T follicular helper cell (primary cell): ENCODE data around the gene PTPN7.
"Not testable (repeated sequence)": the region's sequence is repeated elsewhere in the genome, so short reads cannot be mapped to it uniquely, and the experiment has no call there.

Experiments
- DNase-seq: peaks from one replicate; pipeline ENCODE4 v3.0.0-alpha.2; 2020; ENCODE audit warnings: low read depth

PTPN7 gene

DNA sequence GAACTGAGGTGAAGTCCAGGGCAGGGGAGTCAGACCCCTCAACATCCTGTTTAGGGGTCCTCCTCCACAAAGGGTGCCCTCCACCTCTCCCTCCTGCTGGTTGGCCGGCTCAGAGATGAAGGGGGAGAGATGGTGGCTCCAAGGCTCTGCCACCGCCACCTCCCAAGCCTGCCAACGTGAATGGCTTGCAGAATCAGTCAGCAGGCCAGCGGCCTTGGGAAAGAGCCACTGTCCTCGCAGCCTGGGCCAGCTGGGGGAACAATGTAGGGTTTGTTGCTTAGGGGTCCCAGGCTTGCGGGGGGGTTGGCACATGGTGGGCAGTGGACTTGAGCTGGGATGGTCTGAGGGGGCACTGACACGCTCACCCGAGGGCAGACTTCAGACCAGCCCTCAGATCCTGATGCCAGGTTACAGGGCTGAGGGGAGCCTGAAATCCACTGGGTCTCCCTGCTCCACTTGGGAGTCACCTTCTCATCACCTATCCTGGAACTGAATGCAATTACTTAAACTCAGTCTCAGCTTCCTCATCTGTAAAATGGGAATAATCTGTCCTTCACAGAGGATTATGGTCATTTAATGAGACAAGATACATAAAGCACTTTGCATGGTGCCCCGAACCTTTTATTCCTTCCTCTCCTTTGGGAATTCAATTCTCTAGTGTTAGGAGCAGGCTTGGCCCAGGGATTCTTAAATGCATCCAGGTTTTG is 29.4 kb downstream of the PTPN7 start:
- no peak for DNase-seq

GRCh38 chr1:202130297-202130721 is 30.1 kb downstream of the PTPN7 start:
- no peak for DNase-seq

- DNase-seq: no peak
These were observed 30.7 kb downstream of the PTPN7 start for GRCh38 chr1:202129453-202130296.

GRCh38 chr1:202127836-202128622 is 32.4 kb downstream of the PTPN7 start:
- DNase-seq: no peak

DNA sequence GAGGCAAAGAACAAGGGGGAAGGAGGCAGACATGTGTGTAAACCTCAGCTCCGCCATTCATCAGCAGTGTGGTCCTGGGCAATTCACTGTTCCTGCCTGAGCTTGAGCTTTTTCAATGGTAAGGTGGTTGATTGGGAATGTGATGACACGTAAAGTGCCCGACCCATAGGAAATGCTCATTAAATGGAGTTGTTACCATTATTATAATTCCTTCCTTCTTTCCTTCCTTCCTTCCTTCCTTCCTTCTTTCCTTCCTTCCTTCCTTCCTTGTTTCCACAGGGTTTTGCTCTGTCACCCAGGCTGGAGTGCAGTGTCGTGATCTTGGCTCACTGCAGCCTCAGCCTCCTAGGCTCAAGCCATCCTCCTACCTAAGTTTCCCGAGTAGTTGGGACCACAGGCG is 33.3 kb downstream of the PTPN7 start:
- DNase-seq: no peak

- DNase-seq: no peak
These were observed 34.0 kb downstream of the PTPN7 start for GRCh38 chr1:202126426-202126825.

DNA sequence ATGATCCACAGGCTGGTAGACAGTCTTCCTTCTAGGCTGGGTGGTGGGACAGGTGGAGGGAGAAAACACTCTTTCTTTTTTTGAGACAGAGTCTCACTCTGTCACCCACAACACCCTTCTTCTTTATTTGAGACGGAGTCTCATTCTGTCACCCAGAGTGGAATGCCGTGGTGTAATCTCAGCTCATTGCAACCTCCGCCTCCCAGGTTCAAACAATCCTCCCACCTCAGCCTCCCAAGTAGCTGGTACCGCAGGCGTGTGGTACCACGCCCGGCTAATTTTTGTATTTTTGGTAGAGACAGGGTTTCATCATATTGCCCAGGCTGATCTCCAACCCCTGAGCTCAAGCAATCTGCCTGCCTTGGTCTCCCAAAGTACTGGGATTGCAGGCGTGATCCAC is 34.8 kb downstream of the PTPN7 start:
- DNase-seq: no peak

DNA sequence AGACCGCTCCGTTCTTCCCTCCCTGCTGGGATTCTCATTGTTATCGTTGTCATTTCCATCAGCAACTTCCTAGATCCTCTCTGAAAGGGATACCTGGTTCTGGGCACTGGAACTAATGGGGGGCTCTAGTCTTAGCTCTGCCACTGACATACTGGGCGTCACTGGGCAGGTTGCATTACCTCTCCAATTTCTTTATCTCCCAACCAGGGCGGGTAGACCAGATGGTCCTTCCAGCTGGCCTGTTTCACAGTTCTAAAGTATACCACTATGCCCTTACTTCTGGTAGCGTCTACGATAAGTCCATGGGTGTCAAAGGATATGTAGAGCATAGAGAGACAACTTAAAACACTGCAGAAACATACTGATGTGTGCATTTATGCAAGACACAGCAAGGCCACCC is 36.3 kb downstream of the PTPN7 start:
- no peak for DNase-seq

GRCh38 chr1:202123336-202123813 is 37.0 kb downstream of the PTPN7 start:
- no peak for DNase-seq

GRCh38 chr1:202122639-202123335 is 37.6 kb downstream of the PTPN7 start, which contains the start of gene GPR37L1:
GPR37L1 (plus strand) TSS chr1:202122917; CDS start chr1:202122964, 47 bp downstream.
- no peak for DNase-seq

DNA sequence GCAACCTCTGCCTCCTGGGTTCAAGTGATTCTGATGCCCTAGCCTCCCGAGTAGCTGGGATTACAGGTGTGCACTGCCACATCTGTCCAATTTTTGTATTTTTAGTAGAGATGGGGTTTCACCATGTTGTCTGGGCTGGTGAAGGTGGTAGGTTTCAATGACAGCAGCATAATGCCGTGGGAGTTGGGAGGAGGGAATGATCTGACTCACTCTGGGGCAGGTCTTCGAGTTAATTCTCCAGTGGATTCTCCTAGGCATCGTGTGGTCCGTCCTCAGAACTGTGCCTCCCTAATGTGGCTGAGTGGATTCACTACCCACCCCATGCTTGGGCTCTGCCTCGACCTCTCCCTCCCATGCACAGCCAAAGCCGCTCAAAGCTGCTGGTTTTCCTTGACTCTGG is 39.4 kb downstream of the PTPN7 start:
- no peak for DNase-seq

DNA sequence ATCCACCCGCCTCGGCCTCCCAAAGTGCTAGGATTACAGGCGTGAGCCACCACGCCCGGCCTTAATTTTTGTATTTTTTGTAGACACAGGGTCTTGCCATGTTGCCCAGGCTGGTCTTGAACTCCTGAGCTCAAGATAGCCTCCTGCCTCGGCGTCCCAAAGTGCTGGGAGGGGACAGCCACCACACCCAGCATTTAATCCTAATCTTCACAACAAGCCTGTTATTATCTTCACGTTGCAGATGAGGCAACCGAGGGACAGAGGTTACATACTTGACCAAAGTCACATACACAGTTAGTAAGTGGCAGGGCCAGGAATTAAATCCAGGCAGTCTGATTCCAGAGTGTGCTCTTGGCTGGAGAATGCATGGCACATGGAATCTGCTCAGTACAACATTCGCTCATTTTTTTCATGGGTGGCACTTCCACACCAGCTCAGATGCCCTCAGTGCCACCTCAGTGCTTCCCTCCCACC is 42.5 kb downstream of the PTPN7 start:
- DNase-seq: no peak

GRCh38 chr1:202116287-202116686 is 44.1 kb downstream of the PTPN7 start:
- no peak for DNase-seq

- DNase-seq: no peak
These were observed 46.6 kb downstream of the PTPN7 start for GRCh38 chr1:202113690-202114300.

DNA sequence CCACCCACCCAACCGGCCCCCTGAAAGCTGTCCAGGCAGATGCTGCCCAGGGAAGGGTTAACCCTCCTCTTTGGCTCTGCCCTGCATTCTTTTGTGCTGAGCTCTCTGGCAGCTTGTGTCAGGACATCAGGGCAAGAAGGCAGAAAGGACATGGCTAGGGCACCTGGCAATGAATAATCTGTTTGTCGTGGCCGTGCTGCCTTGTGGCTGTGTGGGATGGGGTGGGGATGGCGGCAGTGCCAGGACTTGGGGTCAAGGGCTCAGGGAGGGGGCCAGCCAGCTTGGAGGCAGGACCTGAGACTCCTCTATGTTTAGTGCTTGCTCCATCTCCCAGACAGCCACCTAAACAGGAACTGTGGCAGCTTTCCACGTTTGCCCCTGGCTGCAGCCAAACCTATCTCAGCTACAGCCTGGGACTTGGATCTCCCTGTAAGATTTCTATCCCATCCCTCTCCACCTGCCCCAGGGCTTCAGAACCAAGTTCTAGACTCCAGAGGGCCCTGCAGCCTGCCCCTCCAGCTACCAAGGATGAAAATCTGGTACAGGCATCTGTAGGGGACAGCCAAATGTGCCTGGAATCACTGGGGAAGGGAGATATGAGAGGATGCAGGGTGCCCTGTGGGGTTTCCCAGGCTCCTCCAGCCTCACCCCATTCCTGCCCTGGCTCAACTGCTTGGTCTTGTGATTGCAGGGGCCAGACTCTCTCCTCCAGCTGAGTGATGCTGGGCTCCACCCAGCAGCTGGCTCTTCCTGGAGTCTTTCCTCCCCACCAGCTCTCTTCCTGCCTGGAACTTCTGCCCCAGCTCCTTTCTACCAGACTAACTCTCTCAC is 47.3 kb downstream of the PTPN7 start:
- no peak for DNase-seq

- DNase-seq: not testable (repeated sequence)
These were observed 48.8 kb downstream of the PTPN7 start for GRCh38 chr1:202111589-202111988.

GRCh38 chr1:202110977-202111376 is 49.4 kb downstream of the PTPN7 start:
- no peak for DNase-seq

- DNase-seq: no peak
These were observed 52.3 kb downstream of the PTPN7 start for GRCh38 chr1:202107801-202108731.

DNA sequence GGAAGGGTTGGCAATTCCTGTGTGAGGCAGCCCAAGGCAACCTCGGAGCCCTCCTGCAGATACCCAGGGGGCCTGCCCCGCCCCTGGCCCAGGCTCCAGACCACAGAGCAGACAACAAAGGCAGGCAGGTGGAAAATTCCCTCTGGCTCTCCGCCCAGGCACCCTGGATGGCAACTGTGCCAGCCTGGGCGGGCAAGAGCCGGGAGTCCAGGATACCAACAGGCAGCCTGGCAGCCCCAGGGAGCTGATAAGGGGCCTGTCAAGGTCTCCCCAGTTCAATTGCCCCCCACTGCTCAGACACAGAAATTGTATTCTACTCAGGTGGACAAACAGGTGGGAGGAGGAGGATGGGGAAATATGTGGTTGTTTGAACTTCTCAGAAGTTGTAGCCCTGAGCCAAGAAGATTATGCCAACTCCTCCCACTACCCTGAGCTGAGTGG is 53.1 kb downstream of the PTPN7 start:
- DNase-seq: no peak
